Transverse colon (tissue), 4 donors: ENCODE results near the gene ZNF396. TPM values are rescaled to one million over a fixed set of nuclear protein-coding genes. Genes with fewer than 3 reads are reported as not detected.

Experiments
- DNase-seq: peaks from one replicate; pipeline ENCODE4 v3.0.0-alpha.2; 2019
- H3K27ac ChIP-seq, 4 donors: fragments of 200-600 bp; sonication (generic); 2 replicates each; pipeline ENCODE4 v1.5.1; 2016 to 2018; ENCODE audit warnings: inconsistent platforms in 4 of 4
- H3K27me3 ChIP-seq: fragments of 200-600 bp; sonication (generic); 2 replicates; pipeline ENCODE4 v1.5.1; 2017; ENCODE audit warnings: inconsistent platforms
- H3K36me3 ChIP-seq, 4 donors: fragments of 200-600 bp; sonication (generic); 2 replicates each; pipeline ENCODE4 v1.5.1; 2017 to 2019; ENCODE audit warnings: inconsistent platforms in 4 of 4
- H3K4me1 ChIP-seq, 4 donors: fragments of 200-600 bp; sonication (generic); 2 replicates each; pipeline ENCODE4 v1.5.1; 2017 to 2020; ENCODE audit warnings: inconsistent platforms in 4 of 4
- H3K4me3 ChIP-seq, 4 donors: fragments of 200-600 bp; sonication (generic); 1 replicate in 1 of 4; 2 replicates in 3 of 4; pipeline versions ENCODE4 v1.5.1 to v1.6.1; 2017 to 2019; ENCODE audit warnings: inconsistent platforms in 4 of 4
- H3K9me3 ChIP-seq, 2 donors: fragments of 200-600 bp; sonication (generic); 2 replicates each; pipeline ENCODE4 v1.5.1; 2017 to 2019; ENCODE audit warnings: inconsistent platforms in 2 of 2
- EP300 ChIP-seq: sonication (generic); formaldehyde crosslinking; IDR thresholded peaks from one replicate; pipeline ENCODE4 v1.6.1; 2017; ENCODE audit warnings: antibody characterized with exemption, low read depth
- POLR2A ChIP-seq: fragments of 450-650 bp; IDR thresholded peaks from one replicate; pipeline ENCODE4 v1.6.1; 2016; ENCODE audit warnings: antibody characterized with exemption, mild to moderate bottlenecking, moderate library complexity
- POLR2AphosphoS5 ChIP-seq, 3 donors: sonication (generic); formaldehyde crosslinking; IDR thresholded peaks; one replicate each; pipeline ENCODE4 v1.6.1; 2016; ENCODE audit warnings: antibody characterized with exemption in 3 of 3
- WGBS, 2 donors: methylation state at CpG; one replicate each; pipeline ENCODE4 v1.1.5; 2018; ENCODE audit warnings: low coverage in 1 of 2; 5-methylcytosine and 5-hydroxymethylcytosine counted together
- in situ Hi-C, 4 donors: fragments of 200-750 bp; cut with MboI; loops; one replicate each; pipeline versions ENCODE4 v1.15.0 to v1.15.1; 2017; ENCODE audit warnings: low sequenced_read_pairs in 3 of 4, low pct_ligation_motif_present in 1 of 4, low pct_unique_long_range_greater_than_20kb in 1 of 4
- intact Hi-C: fragments of 100-400 bp; cut with DNase I; formaldehyde crosslinking; loops from one replicate; pipeline ENCODE4 v1.15.1; 2023; ENCODE audit warnings: low total_unique reads
- total RNA-seq, 4 donors: library from RNA; depleted of rRNA; stranded (reverse); fragments of >200 nt; gene quantifications; one replicate each; pipeline ENCODE4 v1.1.0, GENCODE V29; 2016
- TF ChIP-seq, protein P1 (sequence below), 5 experiments: fragments of 200-600 bp in 3 of 5; fragments of 450-650 bp in 2 of 5; sonication (generic) in 3 of 5; IDR thresholded peaks; 1 replicate in 2 of 5; 2 replicates in 3 of 5; pipeline ENCODE4 v1.5.1; 2016 to 2017; ENCODE audit warnings: antibody characterized with exemption in 5 of 5, inconsistent platforms in 3 of 5, mild to moderate bottlenecking in 2 of 5, moderate library complexity in 1 of 5

Gene ZNF396
- total RNA-seq, 4 donors from 2014 or later: 2.7 to 11.6 (median 3.3) TPM; not detected in 1

DNA sequence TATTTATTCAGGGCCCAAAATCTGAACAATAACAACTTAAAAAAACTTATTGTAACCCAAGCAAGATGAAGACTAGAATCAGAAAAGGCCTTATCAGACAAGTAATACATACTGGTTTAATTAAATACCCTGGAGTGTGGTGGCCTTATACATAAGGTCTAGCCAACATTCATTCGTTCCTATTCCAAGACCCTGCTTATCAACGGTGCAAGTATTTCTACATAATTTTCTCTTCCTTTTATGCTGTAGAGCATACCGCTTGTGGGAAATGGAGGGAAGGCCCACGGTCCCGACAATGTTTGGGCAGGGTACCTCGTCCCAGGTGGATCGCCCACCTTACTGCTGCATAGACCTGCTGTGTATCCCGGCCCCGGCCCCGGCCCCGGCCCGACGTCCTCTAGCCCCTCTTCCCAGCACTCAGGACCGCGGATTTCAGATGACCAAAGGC is 33.6 kb downstream of the ZNF396 start:
- Histone ChIP-seq H3K4me3 (peak overlapping the region; percentile 76 to 94 (median 85)), H3K27me3 (no peaks in the 10 kb centered on the region), H3K9me3 (no peaks in the 10 kb centered on the region), H3K4me1 (peaks cover 3 to 44% (median 24%) of the 10 kb centered on the region in 4 donors), H3K36me3 (peaks cover 0 to 22% (median 9%) of the 10 kb centered on the region in 4 donors), H3K27ac (peak overlapping the region; percentile 96 to 99 (median 98))
- no peak for DNase-seq
- intact Hi-C loops (no loop called here), in situ Hi-C loops (loop anchor here in 3 of 4 donors (5.0 to 25.0 kb wide), 3 partner anchors 101 to 331 kb away; partner anchors contain the start of gene ZNF397 (in 2 of the 3))
- TF ChIP-seq, protein P1, sequence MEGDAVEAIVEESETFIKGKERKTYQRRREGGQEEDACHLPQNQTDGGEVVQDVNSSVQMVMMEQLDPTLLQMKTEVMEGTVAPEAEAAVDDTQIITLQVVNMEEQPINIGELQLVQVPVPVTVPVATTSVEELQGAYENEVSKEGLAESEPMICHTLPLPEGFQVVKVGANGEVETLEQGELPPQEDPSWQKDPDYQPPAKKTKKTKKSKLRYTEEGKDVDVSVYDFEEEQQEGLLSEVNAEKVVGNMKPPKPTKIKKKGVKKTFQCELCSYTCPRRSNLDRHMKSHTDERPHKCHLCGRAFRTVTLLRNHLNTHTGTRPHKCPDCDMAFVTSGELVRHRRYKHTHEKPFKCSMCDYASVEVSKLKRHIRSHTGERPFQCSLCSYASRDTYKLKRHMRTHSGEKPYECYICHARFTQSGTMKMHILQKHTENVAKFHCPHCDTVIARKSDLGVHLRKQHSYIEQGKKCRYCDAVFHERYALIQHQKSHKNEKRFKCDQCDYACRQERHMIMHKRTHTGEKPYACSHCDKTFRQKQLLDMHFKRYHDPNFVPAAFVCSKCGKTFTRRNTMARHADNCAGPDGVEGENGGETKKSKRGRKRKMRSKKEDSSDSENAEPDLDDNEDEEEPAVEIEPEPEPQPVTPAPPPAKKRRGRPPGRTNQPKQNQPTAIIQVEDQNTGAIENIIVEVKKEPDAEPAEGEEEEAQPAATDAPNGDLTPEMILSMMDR (IDR thresholded peaks at IDR 0.05): no peak
- TF ChIP-seq POLR2A (no peak), EP300 (no peak), POLR2AphosphoS5 (IDR thresholded peaks at IDR 0.05) (no peak)
- WGBS, 2 donors: 0% methylated on average over 14 of the region's 15 CpGs; no CpG with 5 or more reads in 1 of the 2 donors

DNA sequence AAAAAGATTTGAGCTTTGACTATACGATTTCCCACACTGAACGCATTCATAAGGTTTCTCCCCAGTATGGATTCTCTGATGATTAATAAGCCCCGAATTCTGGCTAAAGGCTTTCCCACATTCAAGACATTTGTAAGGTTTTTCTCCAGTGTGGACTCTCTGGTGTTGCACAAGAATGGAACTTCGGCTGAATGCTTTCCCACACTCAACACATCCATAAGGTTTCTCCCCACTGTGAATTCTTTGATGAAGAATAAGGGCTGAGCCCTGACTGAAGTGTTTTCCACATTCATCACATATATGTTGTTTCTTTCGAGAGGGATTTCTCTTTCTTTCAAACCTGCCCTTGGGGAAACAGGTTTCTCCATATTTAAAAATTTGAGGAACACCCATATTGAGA is 39.9 kb downstream of the ZNF396 start:
- no peaks in the 10 kb centered on the region for H3K27me3 ChIP-seq
- no peak overlapping the region for H3K27ac ChIP-seq
- no peak for DNase-seq
- H3K4me3 ChIP-seq: no peak overlapping the region
- in situ Hi-C loops: loop anchor here in 2 of 4 donors (25.0 kb wide), 2 partner anchors 100 to 325 kb away; partner anchors contain the start of gene ZNF397 (in 1 of the 2)
- H3K4me1 ChIP-seq: peaks cover 0 to 17% (median 5%) of the 10 kb centered on the region in 4 donors
- WGBS, 2 donors: 88 to 97% methylated on average over 5 of the region's 5 CpGs
- intact Hi-C loops: no loop called here
- peaks cover 0 to 76% (median 35%) of the 10 kb centered on the region in 4 donors for H3K36me3 ChIP-seq
- TF ChIP-seq EP300: no peak
- no peak for TF ChIP-seq POLR2AphosphoS5 (IDR thresholded peaks at IDR 0.05)
- no peak for TF ChIP-seq POLR2A
- TF ChIP-seq, protein P1 (IDR thresholded peaks at IDR 0.05): no peak
- H3K9me3 ChIP-seq: no peaks in the 10 kb centered on the region

DNA sequence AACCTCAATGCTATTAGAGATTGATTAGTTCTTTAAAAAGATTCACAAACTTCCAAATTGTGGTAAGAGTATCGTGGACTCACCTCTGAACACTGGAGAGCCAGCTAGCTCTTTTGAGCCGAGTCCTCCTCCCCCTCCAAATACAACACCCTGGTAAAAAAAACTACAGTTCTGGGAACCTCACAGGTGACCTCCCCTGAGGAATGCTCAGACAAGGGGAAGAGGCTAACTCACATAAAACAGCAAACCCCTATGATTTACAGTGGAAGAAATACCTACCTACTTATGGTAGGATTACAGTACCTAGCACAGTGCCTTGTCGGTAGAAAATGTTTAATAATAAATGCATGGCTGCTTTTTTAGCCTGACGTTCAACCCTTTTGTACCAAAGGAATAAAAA is 41.3 kb downstream of the ZNF396 start:
- no peak for DNase-seq
- Histone ChIP-seq H3K4me1 (peaks cover 0 to 9% (median 4%) of the 10 kb centered on the region in 4 donors), H3K36me3 (peaks cover 0 to 81% (median 35%) of the 10 kb centered on the region in 4 donors), H3K4me3 (no peak overlapping the region), H3K9me3 (no peaks in the 10 kb centered on the region), H3K27me3 (no peaks in the 10 kb centered on the region), H3K27ac (no peak overlapping the region)
- in situ Hi-C loops: loop anchor here in 2 of 4 donors (25.0 kb wide), 2 partner anchors 99 to 324 kb away; partner anchors contain the start of gene ZNF397 (in 1 of the 2)
- 93 to 94% methylated on average over 3 to 4 of the region's 4 CpGs for WGBS, 2 donors
- intact Hi-C loops: no loop called here
- TF ChIP-seq POLR2AphosphoS5 (IDR thresholded peaks at IDR 0.05) (no peak), EP300 (no peak), POLR2A (no peak)
- TF ChIP-seq, protein P1 (IDR thresholded peaks at IDR 0.05): no peak

DNA sequence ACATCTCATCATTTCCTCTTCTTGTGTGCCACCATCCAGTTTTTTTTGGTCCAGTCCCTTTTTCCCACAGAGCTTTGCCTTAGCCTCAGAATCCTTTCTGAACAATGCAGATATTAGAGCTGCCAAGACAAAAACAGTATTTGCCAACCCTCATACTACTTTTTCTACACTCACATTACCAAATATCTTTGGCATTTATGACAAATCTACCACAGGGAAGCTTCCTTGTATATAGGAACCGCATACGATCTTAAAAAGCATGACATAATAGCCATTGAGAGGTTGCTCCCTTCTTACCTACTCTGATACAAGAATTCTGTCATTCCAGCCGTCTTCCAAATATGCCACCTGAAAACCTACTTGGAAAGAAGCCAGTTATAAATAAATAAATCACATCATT is 42.3 kb downstream of the ZNF396 start:
- Histone ChIP-seq H3K4me3 (no peak overlapping the region), H3K27ac (no peak overlapping the region), H3K36me3 (peaks cover 0 to 77% (median 32%) of the 10 kb centered on the region in 4 donors), H3K4me1 (peaks cover 0 to 9% (median 0%) of the 10 kb centered on the region in 4 donors), H3K9me3 (no peaks in the 10 kb centered on the region), H3K27me3 (no peaks in the 10 kb centered on the region)
- in situ Hi-C loops (loop anchor here in 2 of 4 donors (25.0 kb wide), 2 partner anchors 98 to 323 kb away; partner anchors contain the start of gene ZNF397 (in 1 of the 2)), intact Hi-C loops (no loop called here)
- TF ChIP-seq POLR2AphosphoS5 (IDR thresholded peaks at IDR 0.05) (no peak), EP300 (no peak), POLR2A (no peak)
- TF ChIP-seq, protein P1 (IDR thresholded peaks at IDR 0.05): no peak
- WGBS, 2 donors: 74% methylated on average over 3 of the region's 3 CpGs
- no peak for DNase-seq
